GM12874 (cell line): ENCODE data around the gene MRTFA.

Source experiments
- CTCF ChIP-seq: IDR thresholded peaks from 2 replicates; pipeline ENCODE4 v1.5.1; 2011; ENCODE audit warnings: low read depth, mild to moderate bottlenecking, control low read depth, low read length, moderate library complexity; ENCODE audit not compliant: insufficient read depth

Gene MRTFA

GRCh38 chr22:40414311-40414710, 222.2 kb downstream of the MRTFA start:
- TF ChIP-seq CTCF: no peak

- TF ChIP-seq CTCF: no peak
Measured at GRCh38 chr22:40413873-40414272, 222.6 kb downstream of the MRTFA start.

- TF ChIP-seq CTCF: no peak
Measured at GRCh38 chr22:40412441-40412840, 224.1 kb downstream of the MRTFA start.

- no peak for TF ChIP-seq CTCF
Measured at GRCh38 chr22:40411506-40411861, 225.0 kb downstream of the MRTFA start.

GRCh38 chr22:40410731-40411505, 225.6 kb downstream of the MRTFA start:
- no peak for TF ChIP-seq CTCF

GRCh38 chr22:40410272-40410671, 226.2 kb downstream of the MRTFA start:
- TF ChIP-seq CTCF: no peak

GRCh38 chr22:40409613-40410113, 226.9 kb downstream of the MRTFA start:
- TF ChIP-seq CTCF: no peak
